Measurements from ENCODE around the gene CTSA.

The CTSA gene

DNA sequence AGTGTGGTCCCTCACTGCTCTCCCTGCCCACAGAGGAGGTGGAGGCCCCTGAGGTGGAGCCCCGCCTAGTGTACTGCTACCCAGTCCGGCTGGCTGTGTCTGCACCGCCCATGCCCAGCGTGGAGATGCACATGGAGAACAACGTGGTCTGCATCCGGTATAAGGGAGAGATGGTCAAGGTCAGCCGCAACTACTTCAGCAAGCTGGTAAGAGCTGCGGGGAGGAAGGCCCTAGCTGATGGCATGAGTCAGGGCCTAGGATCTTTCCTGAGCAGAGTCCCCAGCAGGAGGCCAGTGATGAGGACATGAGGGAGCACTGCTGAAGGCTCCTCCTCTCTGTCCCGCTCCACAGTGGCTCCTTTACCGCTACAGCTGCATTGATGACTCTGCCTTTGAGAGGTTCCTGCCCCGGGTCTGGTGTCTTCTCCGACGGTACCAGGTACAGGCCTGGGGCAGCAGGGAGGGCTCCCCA is 54.6 kb downstream of the CTSA start:
- H3K27ac ChIP-seq: no peak overlapping the region
- TF ChIP-seq CTCF (conservative IDR thresholded peaks at IDR 0.05) (no peak), ZFX (IDR thresholded peaks at IDR 0.05) (no peak)

GRCh38 chr20:45946149-45946970 is 55.2 kb downstream of the CTSA start:
- TF ChIP-seq CTCF (conservative IDR thresholded peaks at IDR 0.05) (no peak), ZFX (IDR thresholded peaks at IDR 0.05) (no peak)
- no peak overlapping the region for H3K27ac ChIP-seq

DNA sequence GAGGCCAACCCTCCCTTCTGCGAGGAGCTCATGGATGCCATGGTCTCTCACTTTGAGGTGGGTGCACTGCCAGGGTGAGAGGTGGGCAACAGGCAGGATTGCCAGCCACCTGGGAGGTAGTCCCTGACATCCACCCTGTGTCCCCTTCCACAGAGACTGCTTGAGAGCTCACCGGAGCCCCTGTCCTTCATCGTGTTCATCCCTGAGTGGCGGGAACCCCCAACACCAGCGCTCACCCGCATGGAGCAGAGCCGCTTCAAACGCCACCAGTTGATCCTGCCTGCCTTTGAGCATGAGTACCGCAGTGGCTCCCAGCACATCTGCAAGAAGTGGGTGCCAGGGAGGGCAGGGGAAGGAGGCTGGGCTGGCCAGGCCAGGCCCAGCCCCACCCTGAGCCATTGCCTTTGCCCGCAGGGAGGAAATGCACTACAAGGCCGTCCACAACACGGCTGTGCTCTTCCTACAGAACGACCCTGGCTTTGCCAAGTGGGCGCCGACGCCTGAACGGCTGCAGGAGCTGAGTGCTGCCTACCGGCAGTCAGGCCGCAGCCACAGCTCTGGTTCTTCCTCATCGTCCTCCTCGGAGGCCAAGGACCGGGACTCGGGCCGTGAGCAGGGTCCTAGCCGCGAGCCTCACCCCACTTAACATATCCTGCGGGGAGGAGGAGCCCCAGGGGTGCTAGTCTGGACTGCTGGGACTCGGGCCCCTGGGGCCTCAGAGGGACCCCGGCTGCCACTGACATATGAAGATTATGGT is 56.2 kb downstream of the CTSA start:
- TF ChIP-seq ZFX (IDR thresholded peaks at IDR 0.05) (no peak), CTCF (conservative IDR thresholded peaks at IDR 0.05) (no peak)
- no peak overlapping the region for H3K27ac ChIP-seq

DNA sequence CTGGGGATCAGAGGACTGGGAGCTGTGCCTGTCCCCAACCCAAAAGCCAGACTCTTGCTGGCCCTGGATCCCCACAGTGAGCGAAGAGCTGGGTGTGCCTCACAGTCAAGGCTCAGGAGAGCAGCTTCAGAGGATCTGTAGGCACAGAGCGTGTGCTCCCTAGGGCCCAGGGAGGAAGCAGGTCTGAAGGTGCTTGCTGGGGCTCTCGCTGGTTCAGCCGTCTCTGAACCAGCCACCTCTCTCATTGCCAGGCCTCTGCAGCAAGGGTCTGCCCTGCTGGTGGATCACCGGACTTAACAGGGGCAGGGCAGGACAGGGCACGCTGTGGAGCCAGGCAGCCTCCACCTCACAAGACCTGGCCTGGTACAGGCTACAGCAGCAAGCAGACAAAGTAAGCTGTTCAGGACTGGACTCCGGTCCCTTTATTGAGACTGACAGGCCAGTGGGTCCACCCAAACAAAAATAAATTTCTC is 57.2 kb downstream of the CTSA start:
- H3K27ac ChIP-seq: no peak overlapping the region
- no peak for TF ChIP-seq ZFX (IDR thresholded peaks at IDR 0.05)
- no peak for TF ChIP-seq CTCF (conservative IDR thresholded peaks at IDR 0.05)

Measured in C4-2B (cell line).